CD14-positive monocyte (primary cell): ENCODE data around the gene PTPN14. TPM values are rescaled to one million over a fixed set of nuclear protein-coding genes. Genes with fewer than 3 reads are reported as not detected.
A peak's percentile ranks its signal among the peaks of the same experiment; 100 is the strongest.

Source experiments
- DNase-seq, 3 donors: peaks; one replicate each; pipeline ENCODE4 v3.0.0-alpha.2; 2011 to 2022
- H2AFZ ChIP-seq: 2 replicates; pipeline ENCODE4 v1.6.0; 2012; ENCODE audit warnings: mild to moderate bottlenecking, low read depth, low read length, inconsistent platforms; ENCODE audit not compliant: insufficient read depth, poor library complexity, severe bottlenecking
- H3K27ac ChIP-seq, 2 donors: 1 replicate in 1 of 2; 2 replicates in 1 of 2; pipeline ENCODE4 v1.5.1; 2012 to 2013; ENCODE audit warnings: low read length in 2 of 2, control low read depth in 1 of 2, inconsistent platforms in 1 of 2, low read depth in 1 of 2, mild to moderate bottlenecking in 1 of 2
- H3K27me3 ChIP-seq, 2 donors: one replicate each; pipeline versions ENCODE4 v1.6.0 to v1.6.1; 2011 to 2013; ENCODE audit warnings: low read length in 2 of 2; ENCODE audit not compliant: control insufficient read depth in 2 of 2, insufficient read depth in 2 of 2
- H3K36me3 ChIP-seq, 2 donors: replicated peaks in 1 of 2; 1 replicate in 1 of 2; 2 replicates in 1 of 2; pipeline versions ENCODE4 v1.5.1 to v1.6.1; 2012 to 2013; ENCODE audit warnings: low read length in 2 of 2, control low read depth in 1 of 2, inconsistent platforms in 1 of 2, mild to moderate bottlenecking in 1 of 2; ENCODE audit not compliant: insufficient read depth in 2 of 2, control insufficient read depth in 1 of 2
- H3K4me1 ChIP-seq, 2 donors: 1 replicate in 1 of 2; 2 replicates in 1 of 2; pipeline versions ENCODE4 v1.5.1 to v1.6.1; 2012 to 2013; ENCODE audit warnings: low read length in 2 of 2, control low read depth in 1 of 2, inconsistent platforms in 1 of 2, mild to moderate bottlenecking in 1 of 2, moderate library complexity in 1 of 2; ENCODE audit not compliant: insufficient read depth in 2 of 2, control insufficient read depth in 1 of 2
- H3K4me2 ChIP-seq: replicated peaks from 2 replicates; pipeline ENCODE3; 2012; ENCODE audit warnings: low read length, moderate library complexity, mild to moderate bottlenecking; ENCODE audit not compliant: poor library complexity, severe bottlenecking; ENCODE audit errors: extremely low read depth
- H3K4me3 ChIP-seq, 3 experiments: fragments of 200-600 bp in 1 of 3; sonication (generic) in 1 of 3; replicated peaks in 1 of 3; 1 replicate in 2 of 3; 2 replicates in 1 of 3; pipeline ENCODE4 v1.5.1; 2011 to 2013; ENCODE audit warnings: low read length in 3 of 3, mild to moderate bottlenecking in 3 of 3, control low read depth in 2 of 3, low read depth in 2 of 3, inconsistent platforms in 1 of 3, moderate library complexity in 1 of 3
- H3K79me2 ChIP-seq: 2 replicates; pipeline ENCODE4 v1.6.0; 2012; ENCODE audit warnings: mild to moderate bottlenecking, control low read depth, inconsistent platforms, low read length, moderate library complexity; ENCODE audit not compliant: insufficient read depth
- H3K9ac ChIP-seq: 2 replicates; pipeline ENCODE4 v1.6.0; 2017; ENCODE audit warnings: low read length, mild to moderate bottlenecking; ENCODE audit not compliant: insufficient read depth, poor library complexity, severe bottlenecking
- H3K9me3 ChIP-seq, 2 donors: replicated peaks in 1 of 2; 1 replicate in 1 of 2; 2 replicates in 1 of 2; pipeline versions ENCODE4 v1.5.1 to v1.6.1; 2012 to 2013; ENCODE audit warnings: low read length in 2 of 2, control low read depth in 1 of 2; ENCODE audit not compliant: control insufficient read depth in 1 of 2, insufficient read depth in 1 of 2
- H4K20me1 ChIP-seq: 2 replicates; pipeline ENCODE4 v1.6.0; 2012; ENCODE audit warnings: mild to moderate bottlenecking, low read length, control low read depth, moderate library complexity; ENCODE audit not compliant: insufficient read depth
- H3K27ac Mint-ChIP-seq, 7 donors: one replicate each; pipeline ENCODE4 v1.8.0; 2020; ENCODE audit warnings: mild to moderate bottlenecking in 7 of 7, mixed read lengths in 7 of 7, moderate library complexity in 6 of 7, inconsistent platforms in 2 of 7
- H3K27me3 Mint-ChIP-seq, 3 donors: one replicate each; pipeline ENCODE4 v1.8.0; 2021 to 2022; ENCODE audit warnings: low read depth in 3 of 3, mild to moderate bottlenecking in 3 of 3, mixed read lengths in 3 of 3, moderate library complexity in 3 of 3, inconsistent platforms in 1 of 3
- H3K36me3 Mint-ChIP-seq, 2 donors: one replicate each; pipeline ENCODE4 v1.8.0; 2020; ENCODE audit warnings: mixed read lengths in 2 of 2, inconsistent platforms in 1 of 2, mild to moderate bottlenecking in 1 of 2
- H3K4me1 Mint-ChIP-seq: one replicate; pipeline ENCODE4 v1.8.0; 2020; ENCODE audit warnings: mild to moderate bottlenecking, mixed read lengths
- H3K4me3 Mint-ChIP-seq, 2 donors: one replicate each; pipeline ENCODE4 v1.8.0; 2020; ENCODE audit warnings: mild to moderate bottlenecking in 2 of 2, mixed read lengths in 2 of 2, moderate library complexity in 1 of 2
- H3K9me3 Mint-ChIP-seq, 7 donors: one replicate each; pipeline ENCODE4 v1.8.0; 2020 to 2022; ENCODE audit warnings: mixed read lengths in 7 of 7, mild to moderate bottlenecking in 6 of 7, moderate library complexity in 6 of 7, inconsistent platforms in 2 of 7
- WGBS: methylation state at CpG from one replicate; pipeline ENCODE4 v1.1.5; 2013; ENCODE audit warnings: missing lambda C conversion rate; ENCODE audit not compliant: insufficient coverage; 5-methylcytosine and 5-hydroxymethylcytosine counted together
- intact Hi-C, 2 donors: fragments of 100-400 bp; cut with micrococcal nuclease; formaldehyde crosslinking; loops; one replicate each; pipeline versions ENCODE4 v1.15.0 to v1.15.1; 2023
- polyA plus RNA-seq, 3 donors: library from polyadenylated mRNA; depleted of rRNA in 1 of 3; unstranded in 2 of 3; stranded (reverse) in 1 of 3; fragments of 300-500 nt in 2 of 3; fragments of >200 nt in 1 of 3; fragmentation: Illumina TruSeq in 2 of 3; gene quantifications; 1 replicate in 2 of 3; 2 replicates in 1 of 3; pipeline ENCODE4 v1.2.3, GENCODE V29; 2012 to 2021
- TF ChIP-seq, protein P1 (sequence below): fragments of 200-600 bp; IDR thresholded peaks from one replicate; pipeline ENCODE4 v1.8.0; 2022; ENCODE audit warnings: antibody characterized with exemption, mild to moderate bottlenecking

The PTPN14 gene
- polyA plus RNA-seq, 3 donors = 0.01 TPM; not detected in 1

DNA sequence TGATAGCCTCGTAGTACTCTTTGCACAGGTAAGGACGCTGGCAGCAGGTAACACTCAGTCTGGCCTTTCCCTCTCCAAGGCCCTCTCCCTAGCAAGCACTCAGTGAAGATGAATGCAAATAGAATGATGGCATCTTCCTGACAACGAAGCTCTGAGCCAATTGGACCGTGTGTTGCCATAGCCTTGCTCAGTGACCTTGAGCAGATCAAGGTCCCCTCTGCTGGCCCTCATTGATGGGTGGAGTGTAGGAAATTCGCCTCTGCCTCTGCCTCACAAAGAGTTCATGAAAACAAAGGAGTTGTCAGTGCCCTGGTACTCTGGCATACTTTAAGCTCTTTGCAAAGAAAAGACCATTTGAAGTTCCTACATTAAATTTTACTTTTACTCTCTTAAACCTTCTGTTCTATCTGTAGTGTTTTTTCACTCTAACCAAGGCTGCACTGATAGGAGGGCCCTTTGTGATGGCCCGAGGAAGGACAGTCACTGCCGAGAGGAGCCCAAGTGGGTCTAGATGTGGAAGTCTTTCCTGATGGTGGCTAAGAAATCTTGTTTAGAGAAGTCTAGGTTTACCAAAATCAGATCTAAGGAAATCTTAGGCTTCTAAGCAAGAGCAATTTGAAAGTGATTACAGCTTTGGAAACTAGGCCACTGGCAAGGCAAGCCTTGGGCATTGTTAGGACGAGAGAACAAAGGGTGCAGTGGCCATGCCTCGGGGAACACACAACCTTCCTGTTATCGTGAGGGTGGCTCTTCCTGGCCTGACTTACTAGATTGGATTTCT lies 232.3 kb downstream of the PTPN14 start:
- intact Hi-C loops = no loop called here
- no peak overlapping the region for H3K9ac ChIP-seq
- no peak overlapping the region for H3K27ac ChIP-seq
- 97% methylated on average over 5 of the region's 10 CpGs for WGBS
- H3K4me3 Mint-ChIP-seq = no peak overlapping the region
- H3K9me3 ChIP-seq = no peaks in the 10 kb centered on the region
- H3K36me3 Mint-ChIP-seq = peaks cover 39 to 46% of the 10 kb centered on the region in 2 donors
- no peaks in the 10 kb centered on the region for H4K20me1 ChIP-seq
- peak overlapping the region in 2 of 7 donors; percentile 42 to 53 for H3K27ac Mint-ChIP-seq
- no peak for DNase-seq
- no peaks in the 10 kb centered on the region for H3K27me3 ChIP-seq
- H3K9me3 Mint-ChIP-seq = no peaks in the 10 kb centered on the region
- TF ChIP-seq, protein P1, sequence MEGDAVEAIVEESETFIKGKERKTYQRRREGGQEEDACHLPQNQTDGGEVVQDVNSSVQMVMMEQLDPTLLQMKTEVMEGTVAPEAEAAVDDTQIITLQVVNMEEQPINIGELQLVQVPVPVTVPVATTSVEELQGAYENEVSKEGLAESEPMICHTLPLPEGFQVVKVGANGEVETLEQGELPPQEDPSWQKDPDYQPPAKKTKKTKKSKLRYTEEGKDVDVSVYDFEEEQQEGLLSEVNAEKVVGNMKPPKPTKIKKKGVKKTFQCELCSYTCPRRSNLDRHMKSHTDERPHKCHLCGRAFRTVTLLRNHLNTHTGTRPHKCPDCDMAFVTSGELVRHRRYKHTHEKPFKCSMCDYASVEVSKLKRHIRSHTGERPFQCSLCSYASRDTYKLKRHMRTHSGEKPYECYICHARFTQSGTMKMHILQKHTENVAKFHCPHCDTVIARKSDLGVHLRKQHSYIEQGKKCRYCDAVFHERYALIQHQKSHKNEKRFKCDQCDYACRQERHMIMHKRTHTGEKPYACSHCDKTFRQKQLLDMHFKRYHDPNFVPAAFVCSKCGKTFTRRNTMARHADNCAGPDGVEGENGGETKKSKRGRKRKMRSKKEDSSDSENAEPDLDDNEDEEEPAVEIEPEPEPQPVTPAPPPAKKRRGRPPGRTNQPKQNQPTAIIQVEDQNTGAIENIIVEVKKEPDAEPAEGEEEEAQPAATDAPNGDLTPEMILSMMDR = no peak
- H3K4me1 Mint-ChIP-seq = peaks cover 5% of the 10 kb centered on the region
- no peaks in the 10 kb centered on the region for H3K79me2 ChIP-seq
- H3K36me3 ChIP-seq = peaks cover 10 to 34% of the 10 kb centered on the region in 2 donors
- no peak overlapping the region for H3K4me3 ChIP-seq
- no peaks in the 10 kb centered on the region for H3K27me3 Mint-ChIP-seq
- H3K4me2 ChIP-seq = no peak overlapping the region
- no peaks in the 10 kb centered on the region for H3K4me1 ChIP-seq
- H2AFZ ChIP-seq = no peak overlapping the region

DNA sequence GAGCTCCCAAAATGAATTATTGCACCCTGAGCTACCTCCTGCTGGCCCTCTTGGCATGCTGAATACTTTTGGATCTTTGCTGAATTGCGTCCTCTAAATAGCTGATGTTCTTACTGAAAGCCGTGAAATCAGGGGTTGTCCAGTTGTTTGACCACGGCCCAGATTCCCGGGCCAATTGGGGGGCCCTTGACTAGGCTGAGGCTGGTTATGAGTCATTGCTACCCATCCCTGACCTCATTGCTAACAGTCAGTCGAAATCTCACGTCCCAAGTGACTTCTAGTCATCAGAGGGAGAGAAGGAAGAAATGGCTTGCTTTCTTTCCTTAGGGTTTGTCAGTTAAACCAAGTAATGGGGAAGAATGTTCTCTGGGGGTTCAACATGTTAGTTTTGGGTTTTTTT lies 233.0 kb downstream of the PTPN14 start:
- no peaks in the 10 kb centered on the region for H4K20me1 ChIP-seq
- Mint-ChIP-seq H3K4me3 (no peak overlapping the region), H3K9me3 (no peaks in the 10 kb centered on the region), H3K27ac (no peak overlapping the region), H3K4me1 (peaks cover 5% of the 10 kb centered on the region), H3K36me3 (peaks cover 44 to 49% of the 10 kb centered on the region in 2 donors), H3K27me3 (no peaks in the 10 kb centered on the region)
- no peaks in the 10 kb centered on the region for H3K9me3 ChIP-seq
- intact Hi-C loops = no loop called here
- no peaks in the 10 kb centered on the region for H3K27me3 ChIP-seq
- H3K36me3 ChIP-seq = peaks cover 7 to 34% of the 10 kb centered on the region in 2 donors
- no peak for DNase-seq
- no peak overlapping the region for H3K4me3 ChIP-seq
- TF ChIP-seq, protein P1 = no peak
- no peak overlapping the region for H3K27ac ChIP-seq
- 72% methylated on average over 4 of the region's 6 CpGs for WGBS
- H3K4me1 ChIP-seq = no peaks in the 10 kb centered on the region
- H3K79me2 ChIP-seq = no peaks in the 10 kb centered on the region
- H3K4me2 ChIP-seq = no peak overlapping the region
- H3K9ac ChIP-seq = no peak overlapping the region
- no peak overlapping the region for H2AFZ ChIP-seq
